ENCODE measurements around the gene MRPS23. TPM values are rescaled to one million over a fixed set of nuclear protein-coding genes. Genes with fewer than 3 reads are reported as not detected.

MRPS23 gene
- total and polyA plus RNA-seq, 9 of the 15 experiments (the other 6 are each of a cell fraction or from before 2014, with no cell fraction given), result 59.1 to 298 (median 98.8) TPM

DNA sequence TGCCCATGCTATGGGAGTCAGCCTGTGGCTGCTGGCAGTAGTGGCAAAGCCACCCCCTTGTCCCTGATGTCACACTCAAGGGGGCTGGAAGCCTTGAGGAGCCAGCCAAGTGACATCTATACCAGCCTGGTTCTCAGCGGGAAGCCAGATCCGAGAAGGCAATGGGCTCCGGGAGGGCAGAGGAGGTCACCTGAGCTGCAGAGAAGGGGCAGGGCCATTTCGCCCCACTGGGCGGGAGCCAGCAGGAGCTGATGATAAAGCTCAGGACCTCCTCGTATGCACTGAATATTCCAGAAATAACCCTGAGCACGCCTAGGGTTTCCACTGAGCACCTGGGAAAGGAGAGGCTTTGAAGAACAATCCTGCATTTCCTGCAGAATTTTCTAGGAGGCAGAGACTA lies 19.0 kb downstream of the MRPS23 start:
- in situ Hi-C loops (cut with MboI) (no loop called here), intact Hi-C loops (cut with micrococcal nuclease) (loop anchor here (5.0 kb wide), 2 partner anchors 234 to 699 kb away; no protein-coding TSS in a partner anchor)
- ChIA-PET CTCF (ENCODE audit: low intra/inter-chr PET ratio) (no interaction called here), POLR2A (interaction anchor here (1.1 to 1.6 kb wide), 3 partner anchors 19 to 149 kb away, joined by 3 to 6 read pairs (median 5); no protein-coding TSS in a partner anchor)
- H3K27ac ChIP-seq (ENCODE audit: extremely low read depth, low read depth, low read length), result no peak overlapping the region
- H4K20me1 ChIP-seq (replicated peaks; ENCODE audit: control insufficient read depth, insufficient read depth, low read length), result no peaks in the 10 kb centered on the region
- no peak for ATAC-seq
- H3K79me2 ChIP-seq (ENCODE audit: control insufficient read depth, insufficient read depth, low read length), result no peaks in the 10 kb centered on the region
- no peak for TF ChIP-seq ZNF77 (CRISPR knock-in tag; IDR thresholded peaks at IDR 0.05)
- no peak for TF ChIP-seq KLF6 (CRISPR knock-in tag; IDR thresholded peaks at IDR 0.05; ENCODE audit: borderline replicate concordance)
- TF ChIP-seq NFYB (IDR thresholded peaks at IDR 0.05; ENCODE audit: extremely low read depth, insufficient read length), result no peak
- TF ChIP-seq SMAD3 (CRISPR knock-in tag; conservative IDR thresholded peaks at IDR 0.05), result no peak
- TF ChIP-seq TGIF2 (CRISPR knock-in tag; IDR thresholded peaks at IDR 0.05), result no peak
- TF ChIP-seq ZFPM2 (CRISPR knock-in tag; IDR thresholded peaks at IDR 0.05), result no peak
- no peak for TF ChIP-seq PCBP2 (IDR thresholded peaks at IDR 0.05; ENCODE audit: low read depth, low read length, poor library complexity, severe bottlenecking)
- TF ChIP-seq POLR3A (IDR thresholded peaks at IDR 0.05; ENCODE audit: borderline replicate concordance, extremely low read depth, insufficient read depth, insufficient read length), result no peak
- TF ChIP-seq SRSF1 (IDR thresholded peaks at IDR 0.05; ENCODE audit: low read depth, low read length), result no peak
- TF ChIP-seq ATF3 (IDR thresholded peaks at IDR 0.05), result no peak
- no peak for TF ChIP-seq ATF3 (CRISPR knock-in tag; conservative IDR thresholded peaks at IDR 0.05)
- TF ChIP-seq, protein P1, sequence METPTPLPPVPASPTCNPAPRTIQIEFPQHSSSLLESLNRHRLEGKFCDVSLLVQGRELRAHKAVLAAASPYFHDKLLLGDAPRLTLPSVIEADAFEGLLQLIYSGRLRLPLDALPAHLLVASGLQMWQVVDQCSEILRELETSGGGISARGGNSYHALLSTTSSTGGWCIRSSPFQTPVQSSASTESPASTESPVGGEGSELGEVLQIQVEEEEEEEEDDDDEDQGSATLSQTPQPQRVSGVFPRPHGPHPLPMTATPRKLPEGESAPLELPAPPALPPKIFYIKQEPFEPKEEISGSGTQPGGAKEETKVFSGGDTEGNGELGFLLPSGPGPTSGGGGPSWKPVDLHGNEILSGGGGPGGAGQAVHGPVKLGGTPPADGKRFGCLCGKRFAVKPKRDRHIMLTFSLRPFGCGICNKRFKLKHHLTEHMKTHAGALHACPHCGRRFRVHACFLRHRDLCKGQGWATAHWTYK (CRISPR knock-in tag; IDR thresholded peaks at IDR 0.05), result no peak
- 0 out of 5 replicates have a peak, but pooled peaks cover 0 to 3% of the 10 kb centered on the region in 2 experiments for H3K4me1 ChIP-seq (replicated peaks in 1 of 2; ENCODE audit: control insufficient read depth in 2 of 2, insufficient read depth in 2 of 2, low read length in 2 of 2)
- no peaks in the 10 kb centered on the region for H3K36me3 ChIP-seq (ENCODE audit: control insufficient read depth, insufficient read depth, low read length)
- H3K9me1 ChIP-seq (ENCODE audit: control insufficient read depth, insufficient read depth, low read length), result peaks cover 3% of the 10 kb centered on the region
- H3K9me3 ChIP-seq (replicated peaks; ENCODE audit: control insufficient read depth, insufficient read depth, low read depth, low read length), result no peaks in the 10 kb centered on the region
- H3K9ac ChIP-seq (ENCODE audit: insufficient read depth in 1 of 2, low read depth in 2 of 2, low read length in 2 of 2), result peak overlapping the region in 1 of 2 experiments; percentile 57; a peak in 1 of 4 replicates
- H3K4me2 ChIP-seq (ENCODE audit: insufficient read depth, low read length), result no peak overlapping the region
- H2AFZ ChIP-seq (ENCODE audit: low read depth, low read length), result no peak overlapping the region
- DNase-seq (ENCODE audit: extremely low read depth in 1 of 4, low spot score in 3 of 4), result no peak
- 7% methylated on average over 7 of the region's 7 CpGs for WGBS (ENCODE audit: insufficient coverage, low coverage, missing lambda C conversion rate)
- H3K4me3 ChIP-seq, result no peak overlapping the region
- no peak for FAIRE-seq
- H3K27me3 ChIP-seq (ENCODE audit: control insufficient read depth in 2 of 2, insufficient read depth in 2 of 2, low read length in 2 of 2), result peaks cover 4 to 5% of the 10 kb centered on the region in 2 experiments; a peak in 4 of 5 replicates
- BruUV-seq (replicated peaks), result no TSS peak

All from K562 (cell line).